HEK293T (cell line): ENCODE results near the gene DROSHA.

Source experiments
- ELF4 ChIP-seq: fragments of 450-650 bp; IDR thresholded peaks from 2 replicates; pipeline ENCODE4 v1.6.1; 2017; ENCODE audit warnings: antibody characterized with exemption
- FOXA1 ChIP-seq: fragments of 450-650 bp; IDR thresholded peaks from 2 replicates; pipeline ENCODE4 v1.6.1; 2016; ENCODE audit warnings: mild to moderate bottlenecking
- FOXM1 ChIP-seq: fragments of 450-650 bp; IDR thresholded peaks from 2 replicates; pipeline ENCODE4 v1.6.1; 2017; ENCODE audit warnings: mild to moderate bottlenecking, borderline replicate concordance
- SP1 ChIP-seq: fragments of 450-650 bp; IDR thresholded peaks from 2 replicates; pipeline ENCODE4 v1.6.1; 2017
- SUZ12 ChIP-seq: fragments of 450-650 bp; IDR thresholded peaks from 2 replicates; pipeline ENCODE4 v1.6.1; 2016; ENCODE audit warnings: mild to moderate bottlenecking
- TARDBP ChIP-seq: fragments of 450-650 bp; IDR thresholded peaks from 2 replicates; pipeline ENCODE4 v1.6.1; 2016
- TF ChIP-seq, protein P1 (sequence below): fragments of 450-650 bp; IDR thresholded peaks from 2 replicates; pipeline ENCODE4 v1.6.1; 2016

DNA sequence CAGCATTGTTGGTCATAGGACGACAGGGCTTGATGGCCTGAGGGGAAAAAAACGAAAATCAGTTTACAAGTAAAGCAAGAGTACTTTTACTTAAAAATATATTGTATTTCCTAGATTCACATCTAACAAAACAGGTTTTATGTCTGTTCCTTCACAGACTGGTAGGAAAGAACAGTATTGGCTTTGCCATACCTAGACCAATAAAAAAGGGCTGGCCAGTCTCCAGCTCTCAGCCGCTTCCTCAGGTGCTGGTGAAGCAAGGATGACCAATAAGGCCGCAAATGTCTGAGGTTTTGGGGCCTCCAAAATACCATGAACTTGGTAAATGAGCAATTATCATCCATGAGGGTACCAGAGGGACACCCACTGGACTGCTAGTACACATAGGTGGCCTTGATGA, 36.6 kb downstream of the DROSHA start:
- TF ChIP-seq ELF4: no peak
- TF ChIP-seq SP1: no peak
- TF ChIP-seq FOXM1: no peak
- TF ChIP-seq TARDBP: no peak
- no peak for TF ChIP-seq SUZ12
- TF ChIP-seq, protein P1, sequence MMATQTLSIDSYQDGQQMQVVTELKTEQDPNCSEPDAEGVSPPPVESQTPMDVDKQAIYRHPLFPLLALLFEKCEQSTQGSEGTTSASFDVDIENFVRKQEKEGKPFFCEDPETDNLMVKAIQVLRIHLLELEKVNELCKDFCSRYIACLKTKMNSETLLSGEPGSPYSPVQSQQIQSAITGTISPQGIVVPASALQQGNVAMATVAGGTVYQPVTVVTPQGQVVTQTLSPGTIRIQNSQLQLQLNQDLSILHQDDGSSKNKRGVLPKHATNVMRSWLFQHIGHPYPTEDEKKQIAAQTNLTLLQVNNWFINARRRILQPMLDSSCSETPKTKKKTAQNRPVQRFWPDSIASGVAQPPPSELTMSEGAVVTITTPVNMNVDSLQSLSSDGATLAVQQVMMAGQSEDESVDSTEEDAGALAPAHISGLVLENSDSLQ: no peak
- TF ChIP-seq FOXA1: no peak
